ENCODE measurements around the gene HSPG2. TPM values are rescaled to one million over a fixed set of nuclear protein-coding genes. Genes with fewer than 3 reads are reported as not detected.

HSPG2 gene
- total and polyA plus RNA-seq, 2 of the 13 experiments (the other 11 are each of a cell fraction or from before 2014, with no cell fraction given) = 9.1 to 13.1 TPM

- TF ChIP-seq ARNTL (CRISPR knock-in tag; IDR thresholded peaks at IDR 0.05) (no peak), MYNN (CRISPR knock-in tag; IDR thresholded peaks at IDR 0.05; ENCODE audit: low read depth) (no peak), ZNF33B (CRISPR knock-in tag; IDR thresholded peaks at IDR 0.05) (no peak), CBFB (CRISPR knock-in tag; IDR thresholded peaks at IDR 0.05) (no peak), ZNF230 (CRISPR knock-in tag; IDR thresholded peaks at IDR 0.05) (no peak), ZNF704 (CRISPR knock-in tag; IDR thresholded peaks at IDR 0.05; ENCODE audit: borderline replicate concordance) (no peak), ZFP36 (IDR thresholded peaks at IDR 0.05; ENCODE audit: borderline replicate concordance, low read depth, low read length, partially characterized antibody) (peak; percentile 60), ZNF574 (CRISPR knock-in tag; IDR thresholded peaks at IDR 0.05) (no peak), KDM3A (CRISPR knock-in tag; IDR thresholded peaks at IDR 0.05; ENCODE audit: low read depth) (no peak), HDAC2 (CRISPR knock-in tag; IDR thresholded peaks at IDR 0.05) (peak; percentile 13; the same call in 1 of the 2 replicates), RBAK (CRISPR knock-in tag; IDR thresholded peaks at IDR 0.05) (no peak), SPEN (CRISPR knock-in tag; IDR thresholded peaks at IDR 0.05; ENCODE audit: low read depth) (no peak), ETV6 (CRISPR knock-in tag; conservative IDR thresholded peaks at IDR 0.05) (no peak), SMAD1 (CRISPR knock-in tag; IDR thresholded peaks at IDR 0.05; ENCODE audit: borderline replicate concordance, low read depth) (no peak), FLYWCH1 (CRISPR knock-in tag; IDR thresholded peaks at IDR 0.05) (no peak), ZSCAN20 (CRISPR knock-in tag; IDR thresholded peaks at IDR 0.05; ENCODE audit: borderline replicate concordance) (no peak), KLF15 (CRISPR knock-in tag; IDR thresholded peaks at IDR 0.05; ENCODE audit: borderline replicate concordance) (no peak), NR2F2 (IDR thresholded peaks at IDR 0.05; ENCODE audit: borderline replicate concordance, low read depth) (peak; percentile 59; the same call in 1 of the 2 replicates), FIP1L1 (IDR thresholded peaks at IDR 0.05; ENCODE audit: borderline replicate concordance, insufficient read depth, low read depth, low read length) (no peak), ZNF383 (CRISPR knock-in tag; IDR thresholded peaks at IDR 0.05; ENCODE audit: borderline replicate concordance) (no peak), CBX1 (IDR thresholded peaks at IDR 0.05; ENCODE audit: low read depth) (no peak), BCL6 (CRISPR knock-in tag; IDR thresholded peaks at IDR 0.05) (0 out of 2 replicates have a peak, but pooled peaks have one; percentile 13), ZBTB3 (CRISPR knock-in tag; IDR thresholded peaks at IDR 0.05; ENCODE audit: borderline replicate concordance, low read depth) (no peak), DNMT3B (CRISPR knock-in tag; conservative IDR thresholded peaks at IDR 0.05) (no peak), FOSL2 (CRISPR knock-in tag; IDR thresholded peaks at IDR 0.05) (no peak), CEBPB (IDR thresholded peaks at IDR 0.05; ENCODE audit: borderline replicate concordance, low read depth, low read length) (no peak), KDM4B (CRISPR knock-in tag; IDR thresholded peaks at IDR 0.05) (no peak)
Measured at GRCh38 chr1:21902026-21903012, 34.8 kb downstream of the HSPG2 start (continued).
